Measurements from ENCODE around the gene PALD1.

PALD1 gene

GRCh38 chr10:70478191-70479164, at the start of gene PALD1:
TSS of gene PALD1 (plus strand) at chr10:70478767. CDS start at chr10:70525952, 47,185 bp downstream.
- peaks cover 20% of the 10 kb centered on the region for H3K4me1 ChIP-seq (ENCODE audit: insufficient read depth, low read length)
- peak within 1 kb of the TSS; percentile 82 for H3K9ac ChIP-seq (ENCODE audit: low read depth, low read length)
- no peaks in the 10 kb centered on the region for H3K36me3 ChIP-seq (ENCODE audit: insufficient read depth, low read length)
- no peaks in the 10 kb centered on the region for H3K9me3 ChIP-seq (ENCODE audit: control insufficient read depth, insufficient read depth, low read length)

GRCh38 chr10:70430493-70431445, 47.8 kb upstream of the PALD1 start:
- Histone ChIP-seq H3K9me3 (ENCODE audit: control insufficient read depth, insufficient read depth, low read length) (no peaks in the 10 kb centered on the region), H3K4me1 (ENCODE audit: insufficient read depth, low read length) (no peaks in the 10 kb centered on the region), H3K9ac (ENCODE audit: low read depth, low read length) (no peak overlapping the region), H3K36me3 (ENCODE audit: insufficient read depth, low read length) (peaks cover 11% of the 10 kb centered on the region)

GRCh38 chr10:70432101-70432500, 46.5 kb upstream of the PALD1 start:
- H3K36me3 ChIP-seq (ENCODE audit: insufficient read depth, low read length), result peaks cover 7% of the 10 kb centered on the region; the same call in 1 of the 2 replicates
- H3K9ac ChIP-seq (ENCODE audit: low read depth, low read length), result no peak overlapping the region
- no peaks in the 10 kb centered on the region for H3K9me3 ChIP-seq (ENCODE audit: control insufficient read depth, insufficient read depth, low read length)
- H3K4me1 ChIP-seq (ENCODE audit: insufficient read depth, low read length), result no peaks in the 10 kb centered on the region

- Histone ChIP-seq H3K9ac (ENCODE audit: low read depth, low read length) (no peak overlapping the region), H3K36me3 (ENCODE audit: insufficient read depth, low read length) (peaks cover 7% of the 10 kb centered on the region; the same call in 1 of the 2 replicates), H3K9me3 (ENCODE audit: control insufficient read depth, insufficient read depth, low read length) (no peaks in the 10 kb centered on the region), H3K4me1 (ENCODE audit: insufficient read depth, low read length) (peaks cover 4% of the 10 kb centered on the region)
Observed at GRCh38 chr10:70432561-70433263, 45.9 kb upstream of the PALD1 start.

GRCh38 chr10:70433581-70434280, 44.8 kb upstream of the PALD1 start:
- Histone ChIP-seq H3K9ac (ENCODE audit: low read depth, low read length) (no peak overlapping the region), H3K4me1 (ENCODE audit: insufficient read depth, low read length) (peaks cover 4% of the 10 kb centered on the region), H3K9me3 (ENCODE audit: control insufficient read depth, insufficient read depth, low read length) (no peaks in the 10 kb centered on the region), H3K36me3 (ENCODE audit: insufficient read depth, low read length) (peaks cover 7% of the 10 kb centered on the region; the same call in 1 of the 2 replicates)

GRCh38 chr10:70435241-70436085, 43.1 kb upstream of the PALD1 start:
- Histone ChIP-seq H3K4me1 (ENCODE audit: insufficient read depth, low read length) (peaks cover 8% of the 10 kb centered on the region), H3K36me3 (ENCODE audit: insufficient read depth, low read length) (peaks cover 7% of the 10 kb centered on the region; the same call in 1 of the 2 replicates), H3K9ac (ENCODE audit: low read depth, low read length) (no peak overlapping the region), H3K9me3 (ENCODE audit: control insufficient read depth, insufficient read depth, low read length) (no peaks in the 10 kb centered on the region)

GRCh38 chr10:70437721-70438120, 40.8 kb upstream of the PALD1 start:
- H3K9me3 ChIP-seq (ENCODE audit: control insufficient read depth, insufficient read depth, low read length), result no peaks in the 10 kb centered on the region; the same call in 1 of the 2 replicates
- H3K9ac ChIP-seq (ENCODE audit: low read depth, low read length), result no peak overlapping the region
- H3K36me3 ChIP-seq (ENCODE audit: insufficient read depth, low read length), result peaks cover 2% of the 10 kb centered on the region; the same call in 1 of the 2 replicates
- peaks cover 10% of the 10 kb centered on the region for H3K4me1 ChIP-seq (ENCODE audit: insufficient read depth, low read length)

- H3K9ac ChIP-seq (ENCODE audit: low read depth, low read length), result peak overlapping the region; percentile 75
- peaks cover 18% of the 10 kb centered on the region for H3K4me1 ChIP-seq (ENCODE audit: insufficient read depth, low read length)
- H3K36me3 ChIP-seq (ENCODE audit: insufficient read depth, low read length), result no peaks in the 10 kb centered on the region; the same call in 1 of the 2 replicates
- no peaks in the 10 kb centered on the region; the same call in 1 of the 2 replicates for H3K9me3 ChIP-seq (ENCODE audit: control insufficient read depth, insufficient read depth, low read length)
Observed at GRCh38 chr10:70440296-70441160, 38.0 kb upstream of the PALD1 start.

GRCh38 chr10:70441161-70441894, 37.2 kb upstream of the PALD1 start, which contains the start of gene NODAL:
TSS of gene NODAL (minus strand) at chr10:70441681. CDS start at chr10:70441667, 14 bp downstream.
- Histone ChIP-seq H3K9me3 (ENCODE audit: control insufficient read depth, insufficient read depth, low read length) (no peaks in the 10 kb centered on the region; the same call in 1 of the 2 replicates), H3K4me1 (ENCODE audit: insufficient read depth, low read length) (peaks cover 26% of the 10 kb centered on the region), H3K36me3 (ENCODE audit: insufficient read depth, low read length) (no peaks in the 10 kb centered on the region; the same call in 1 of the 2 replicates), H3K9ac (ENCODE audit: low read depth, low read length) (peak within 1 kb of the TSS; percentile 75)

- peaks cover 27% of the 10 kb centered on the region for H3K4me1 ChIP-seq (ENCODE audit: insufficient read depth, low read length)
- H3K9ac ChIP-seq (ENCODE audit: low read depth, low read length), result peak overlapping the region; percentile 75
- no peaks in the 10 kb centered on the region for H3K36me3 ChIP-seq (ENCODE audit: insufficient read depth, low read length)
- H3K9me3 ChIP-seq (ENCODE audit: control insufficient read depth, insufficient read depth, low read length), result no peaks in the 10 kb centered on the region; the same call in 1 of the 2 replicates
Observed at GRCh38 chr10:70441895-70442309, 36.7 kb upstream of the PALD1 start.

GRCh38 chr10:70442332-70442988, 36.1 kb upstream of the PALD1 start:
- H3K9ac ChIP-seq (ENCODE audit: low read depth, low read length), result peak overlapping the region; percentile 75
- no peaks in the 10 kb centered on the region; the same call in 1 of the 2 replicates for H3K9me3 ChIP-seq (ENCODE audit: control insufficient read depth, insufficient read depth, low read length)
- H3K4me1 ChIP-seq (ENCODE audit: insufficient read depth, low read length), result peaks cover 25% of the 10 kb centered on the region
- H3K36me3 ChIP-seq (ENCODE audit: insufficient read depth, low read length), result no peaks in the 10 kb centered on the region
